Measurements from ENCODE around the gene ITGAD.

The ITGAD gene

GRCh38 chr16:31466381-31466841, 73.3 kb downstream of the ITGAD start:
- Histone ChIP-seq H3K4me1 (ENCODE audit: control insufficient read depth, insufficient read depth, low read length) (peaks cover 8% of the 10 kb centered on the region), H3K36me3 (ENCODE audit: insufficient read depth, low read length) (peaks cover 42% of the 10 kb centered on the region), H3K27me3 (ENCODE audit: control insufficient read depth, insufficient read depth, low read length) (no peaks in the 10 kb centered on the region), H3K9ac (ENCODE audit: low read depth, low read length) (no peak overlapping the region), H3K4me2 (ENCODE audit: low read length) (no peak overlapping the region), H3K4me3 (ENCODE audit: low read length) (no peak overlapping the region), H3K9me3 (replicated peaks; ENCODE audit: low read length) (no peaks in the 10 kb centered on the region)

- no peaks in the 10 kb centered on the region for H3K27me3 ChIP-seq (ENCODE audit: control insufficient read depth, insufficient read depth, low read length)
- no peak overlapping the region for H3K4me2 ChIP-seq (ENCODE audit: low read length)
- peaks cover 38% of the 10 kb centered on the region for H3K36me3 ChIP-seq (ENCODE audit: insufficient read depth, low read length)
- H3K4me1 ChIP-seq (ENCODE audit: control insufficient read depth, insufficient read depth, low read length): peaks cover 10% of the 10 kb centered on the region
- H3K9ac ChIP-seq (ENCODE audit: low read depth, low read length): no peak overlapping the region
- H3K9me3 ChIP-seq (replicated peaks; ENCODE audit: low read length): no peaks in the 10 kb centered on the region
- no peak overlapping the region for H3K4me3 ChIP-seq (ENCODE audit: low read length)
These were observed 74.1 kb downstream of the ITGAD start for GRCh38 chr16:31467151-31467773.

- H3K27me3 ChIP-seq (ENCODE audit: control insufficient read depth, insufficient read depth, low read length): no peaks in the 10 kb centered on the region
- no peak overlapping the region for H3K9ac ChIP-seq (ENCODE audit: low read depth, low read length)
- peaks cover 32% of the 10 kb centered on the region for H3K36me3 ChIP-seq (ENCODE audit: insufficient read depth, low read length)
- no peak overlapping the region for H3K4me3 ChIP-seq (ENCODE audit: low read length)
- H3K4me2 ChIP-seq (ENCODE audit: low read length): no peak overlapping the region
- H3K4me1 ChIP-seq (ENCODE audit: control insufficient read depth, insufficient read depth, low read length): peaks cover 10% of the 10 kb centered on the region
- H3K9me3 ChIP-seq (replicated peaks; ENCODE audit: low read length): no peaks in the 10 kb centered on the region
These were observed 74.7 kb downstream of the ITGAD start for GRCh38 chr16:31467858-31468257.

GRCh38 chr16:31470615-31471014, 77.5 kb downstream of the ITGAD start:
- Histone ChIP-seq H3K9ac (ENCODE audit: low read depth, low read length) (peak overlapping the region; percentile 97), H3K9me3 (replicated peaks; ENCODE audit: low read length) (no peaks in the 10 kb centered on the region), H3K4me2 (ENCODE audit: low read length) (peak overlapping the region; percentile 97), H3K4me1 (ENCODE audit: control insufficient read depth, insufficient read depth, low read length) (peaks cover 16% of the 10 kb centered on the region), H3K4me3 (ENCODE audit: low read length) (peak overlapping the region; percentile 84), H3K27me3 (ENCODE audit: control insufficient read depth, insufficient read depth, low read length) (no peaks in the 10 kb centered on the region), H3K36me3 (ENCODE audit: insufficient read depth, low read length) (peaks cover 34% of the 10 kb centered on the region)

GRCh38 chr16:31471241-31471874, 78.2 kb downstream of the ITGAD start:
- H3K4me3 ChIP-seq (ENCODE audit: low read length): peak overlapping the region; percentile 84
- no peaks in the 10 kb centered on the region for H3K9me3 ChIP-seq (replicated peaks; ENCODE audit: low read length)
- H3K9ac ChIP-seq (ENCODE audit: low read depth, low read length): peak overlapping the region; percentile 97
- H3K4me1 ChIP-seq (ENCODE audit: control insufficient read depth, insufficient read depth, low read length): peaks cover 16% of the 10 kb centered on the region
- H3K36me3 ChIP-seq (ENCODE audit: insufficient read depth, low read length): peaks cover 35% of the 10 kb centered on the region
- H3K27me3 ChIP-seq (ENCODE audit: control insufficient read depth, insufficient read depth, low read length): no peaks in the 10 kb centered on the region
- H3K4me2 ChIP-seq (ENCODE audit: low read length): peak overlapping the region; percentile 97

GRCh38 chr16:31471875-31472708, 79.0 kb downstream of the ITGAD start, which contains the start of gene TGFB1I1:
Gene TGFB1I1 (plus strand): TSS chr16:31472152. CDS start chr16:31472189, 37 bp downstream.
- peaks cover 35% of the 10 kb centered on the region for H3K36me3 ChIP-seq (ENCODE audit: insufficient read depth, low read length)
- H3K4me1 ChIP-seq (ENCODE audit: control insufficient read depth, insufficient read depth, low read length): peaks cover 16% of the 10 kb centered on the region
- peak within 1 kb of the TSS; percentile 84 for H3K4me3 ChIP-seq (ENCODE audit: low read length)
- H3K9me3 ChIP-seq (replicated peaks; ENCODE audit: low read length): no peaks in the 10 kb centered on the region
- peak within 1 kb of the TSS; percentile 97 for H3K9ac ChIP-seq (ENCODE audit: low read depth, low read length)
- H3K27me3 ChIP-seq (ENCODE audit: control insufficient read depth, insufficient read depth, low read length): no peaks in the 10 kb centered on the region
- peak within 1 kb of the TSS; percentile 97 for H3K4me2 ChIP-seq (ENCODE audit: low read length)

- Histone ChIP-seq H3K9ac (ENCODE audit: low read depth, low read length) (peak overlapping the region; percentile 97), H3K4me1 (ENCODE audit: control insufficient read depth, insufficient read depth, low read length) (peaks cover 16% of the 10 kb centered on the region), H3K36me3 (ENCODE audit: insufficient read depth, low read length) (peaks cover 42% of the 10 kb centered on the region), H3K9me3 (replicated peaks; ENCODE audit: low read length) (no peaks in the 10 kb centered on the region), H3K27me3 (ENCODE audit: control insufficient read depth, insufficient read depth, low read length) (no peaks in the 10 kb centered on the region), H3K4me2 (ENCODE audit: low read length) (peak overlapping the region; percentile 97), H3K4me3 (ENCODE audit: low read length) (peak overlapping the region; percentile 84)
These were observed 79.6 kb downstream of the ITGAD start for GRCh38 chr16:31472709-31473203.

- no peak overlapping the region for H3K9ac ChIP-seq (ENCODE audit: low read depth, low read length)
- no peaks in the 10 kb centered on the region for H3K9me3 ChIP-seq (replicated peaks; ENCODE audit: low read length)
- H3K36me3 ChIP-seq (ENCODE audit: insufficient read depth, low read length): peaks cover 47% of the 10 kb centered on the region
- H3K4me1 ChIP-seq (ENCODE audit: control insufficient read depth, insufficient read depth, low read length): peaks cover 16% of the 10 kb centered on the region
- peak overlapping the region; percentile 97 for H3K4me2 ChIP-seq (ENCODE audit: low read length)
- no peaks in the 10 kb centered on the region for H3K27me3 ChIP-seq (ENCODE audit: control insufficient read depth, insufficient read depth, low read length)
- peak overlapping the region; percentile 84 for H3K4me3 ChIP-seq (ENCODE audit: low read length)
These were observed 80.3 kb downstream of the ITGAD start for GRCh38 chr16:31473264-31473984.

GRCh38 chr16:31474173-31474714, 81.1 kb downstream of the ITGAD start:
- H3K36me3 ChIP-seq (ENCODE audit: insufficient read depth, low read length): peaks cover 52% of the 10 kb centered on the region
- no peak overlapping the region for H3K4me2 ChIP-seq (ENCODE audit: low read length)
- H3K4me1 ChIP-seq (ENCODE audit: control insufficient read depth, insufficient read depth, low read length): peaks cover 16% of the 10 kb centered on the region
- no peak overlapping the region for H3K9ac ChIP-seq (ENCODE audit: low read depth, low read length)
- H3K27me3 ChIP-seq (ENCODE audit: control insufficient read depth, insufficient read depth, low read length): no peaks in the 10 kb centered on the region
- H3K4me3 ChIP-seq (ENCODE audit: low read length): no peak overlapping the region
- H3K9me3 ChIP-seq (replicated peaks; ENCODE audit: low read length): no peaks in the 10 kb centered on the region

GRCh38 chr16:31474773-31475738, 81.9 kb downstream of the ITGAD start:
- H3K9ac ChIP-seq (ENCODE audit: low read depth, low read length): no peak overlapping the region
- H3K4me2 ChIP-seq (ENCODE audit: low read length): no peak overlapping the region
- peaks cover 52% of the 10 kb centered on the region for H3K36me3 ChIP-seq (ENCODE audit: insufficient read depth, low read length)
- no peaks in the 10 kb centered on the region for H3K9me3 ChIP-seq (replicated peaks; ENCODE audit: low read length)
- no peaks in the 10 kb centered on the region for H3K27me3 ChIP-seq (ENCODE audit: control insufficient read depth, insufficient read depth, low read length)
- H3K4me1 ChIP-seq (ENCODE audit: control insufficient read depth, insufficient read depth, low read length): peaks cover 16% of the 10 kb centered on the region
- H3K4me3 ChIP-seq (ENCODE audit: low read length): no peak overlapping the region
